Measurements from ENCODE around the gene F7.
"Not testable (repeated sequence)": the region's sequence is repeated elsewhere in the genome, so short reads cannot be mapped to it uniquely, and the experiment has no call there.

The F7 gene

GRCh38 chr13:113087923-113088690 lies 17.5 kb upstream of the F7 start:
- no peak for DNase-seq

- DNase-seq = no peak
Observed at GRCh38 chr13:113088691-113089020, 16.9 kb upstream of the F7 start.

DNA sequence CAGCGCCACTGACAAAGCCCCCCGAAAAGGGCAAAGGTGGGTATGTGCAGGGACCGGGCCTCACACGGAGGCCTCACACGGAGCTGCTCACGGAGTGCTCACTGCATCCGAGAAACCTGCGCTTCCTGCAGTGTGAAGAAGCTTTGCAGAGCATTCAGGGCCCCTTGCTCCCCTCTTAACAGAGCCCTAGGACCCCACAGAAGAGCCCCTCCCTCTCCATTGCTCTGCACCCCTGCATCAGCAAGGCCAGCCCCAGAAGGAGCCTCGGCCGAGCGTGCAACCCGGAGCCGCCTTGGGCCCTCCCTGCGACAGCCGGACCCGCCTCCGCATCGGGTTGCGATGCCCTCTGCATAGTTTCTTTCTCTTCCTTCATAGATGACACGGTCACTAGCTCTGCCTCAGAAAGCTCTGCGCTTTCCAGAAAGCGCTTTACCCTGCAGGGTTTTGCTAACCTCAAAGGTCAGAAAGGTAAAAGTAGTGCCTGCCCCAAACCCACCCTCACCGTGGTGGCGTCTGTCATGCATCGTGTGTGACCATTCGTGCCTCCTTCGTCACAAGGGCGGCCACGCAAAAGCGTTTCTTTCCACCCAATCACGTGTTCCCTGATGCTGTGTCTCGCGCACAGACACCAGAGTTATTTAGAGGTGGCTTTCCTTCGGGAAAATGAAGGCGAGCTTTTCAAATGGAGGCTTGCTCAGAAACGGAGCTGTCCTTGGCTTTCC lies 15.7 kb upstream of the F7 start:
- no peak for DNase-seq

DNA sequence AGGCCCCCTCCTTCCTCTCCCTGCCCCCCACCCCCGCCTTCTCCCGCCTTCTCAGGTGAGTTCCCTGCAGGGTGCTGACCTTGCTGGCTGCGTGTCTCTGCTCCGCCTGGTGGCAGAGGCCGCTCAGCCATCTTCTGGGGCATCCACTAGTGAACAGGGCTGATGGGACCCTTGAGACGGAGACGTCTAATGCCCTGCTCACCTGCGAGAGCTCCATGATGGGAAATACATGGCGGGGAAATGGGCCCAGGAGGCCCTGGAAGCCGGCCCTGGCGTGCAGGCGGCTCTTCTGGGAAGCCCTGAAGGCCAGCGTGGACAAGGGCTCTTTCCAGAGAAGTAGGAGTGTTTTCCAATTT lies 15.2 kb upstream of the F7 start:
- DNase-seq = no peak

DNA sequence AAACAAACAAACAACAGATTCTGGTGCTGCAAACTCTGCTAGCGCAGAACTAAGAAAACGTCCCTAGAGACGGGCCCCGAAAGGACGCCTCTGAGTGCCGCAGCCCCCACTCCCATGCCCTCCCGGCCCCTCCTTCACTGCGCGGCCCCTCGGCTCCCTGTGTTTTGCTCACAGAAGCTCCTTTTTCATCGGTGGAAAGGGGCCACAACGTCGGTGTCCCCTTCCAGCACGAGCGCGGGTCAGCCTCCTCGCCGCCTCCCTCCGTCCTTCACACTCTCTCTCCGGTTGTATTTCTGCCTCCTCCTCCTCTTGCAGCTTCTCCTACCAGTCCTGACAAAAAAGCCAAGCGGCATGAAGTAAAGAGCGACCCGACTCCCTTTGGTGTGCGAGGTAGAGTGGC lies 14.8 kb upstream of the F7 start:
- DNase-seq = no peak

DNA sequence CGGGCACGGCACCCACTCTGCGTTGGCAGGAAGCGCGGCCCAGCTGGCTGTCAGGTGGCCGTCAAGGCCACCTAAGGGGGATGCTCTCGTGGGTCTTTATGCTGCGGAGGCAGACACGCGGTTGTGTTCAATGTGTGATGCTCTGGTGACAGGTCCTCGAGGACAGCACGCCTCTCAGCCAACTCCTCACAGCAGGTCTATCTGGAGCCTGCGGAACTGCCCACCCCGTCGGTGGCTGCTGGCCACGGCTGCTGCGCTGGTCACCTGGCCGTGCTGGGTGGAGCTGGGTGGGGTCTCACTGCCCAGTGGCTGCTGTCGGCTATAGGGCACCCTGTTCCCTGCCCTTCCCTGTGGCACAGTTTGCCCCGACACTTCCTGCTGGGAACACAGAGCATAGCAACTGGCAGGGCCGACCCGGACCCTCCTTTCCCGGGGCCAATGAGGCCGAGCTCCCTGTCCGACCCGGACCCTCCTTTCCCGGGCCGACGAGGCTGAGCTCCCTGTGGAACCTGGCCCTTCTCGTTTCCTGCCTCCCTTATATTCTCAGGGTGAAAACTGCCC lies 14.3 kb upstream of the F7 start:
- DNase-seq = no peak

GRCh38 chr13:113091891-113092775 lies 13.5 kb upstream of the F7 start:
- no peak for DNase-seq

- DNase-seq = no peak
Observed at GRCh38 chr13:113092776-113093579, 12.6 kb upstream of the F7 start.

- no peak for DNase-seq
Observed at GRCh38 chr13:113093580-113094409, 11.8 kb upstream of the F7 start.

DNA sequence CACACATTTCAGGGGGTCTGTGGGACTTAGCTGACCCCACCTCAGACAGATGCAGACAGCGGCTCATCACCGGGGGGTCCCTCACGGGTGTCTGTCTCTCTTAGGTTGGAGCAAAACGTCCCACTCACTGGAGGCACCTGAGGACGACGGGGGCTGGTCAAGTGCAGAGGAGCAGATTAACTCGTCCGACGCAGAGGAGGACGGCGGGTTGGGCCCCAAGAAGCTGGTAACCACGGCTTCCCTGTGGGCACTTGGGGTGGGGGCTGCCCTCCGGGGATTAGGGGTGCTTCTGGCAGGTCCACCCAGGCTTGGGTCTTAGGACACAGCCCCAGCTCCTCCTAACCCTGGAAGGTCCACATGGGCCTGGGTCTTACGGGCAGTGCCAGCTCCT lies 11.2 kb upstream of the F7 start:
- no peak for DNase-seq

DNA sequence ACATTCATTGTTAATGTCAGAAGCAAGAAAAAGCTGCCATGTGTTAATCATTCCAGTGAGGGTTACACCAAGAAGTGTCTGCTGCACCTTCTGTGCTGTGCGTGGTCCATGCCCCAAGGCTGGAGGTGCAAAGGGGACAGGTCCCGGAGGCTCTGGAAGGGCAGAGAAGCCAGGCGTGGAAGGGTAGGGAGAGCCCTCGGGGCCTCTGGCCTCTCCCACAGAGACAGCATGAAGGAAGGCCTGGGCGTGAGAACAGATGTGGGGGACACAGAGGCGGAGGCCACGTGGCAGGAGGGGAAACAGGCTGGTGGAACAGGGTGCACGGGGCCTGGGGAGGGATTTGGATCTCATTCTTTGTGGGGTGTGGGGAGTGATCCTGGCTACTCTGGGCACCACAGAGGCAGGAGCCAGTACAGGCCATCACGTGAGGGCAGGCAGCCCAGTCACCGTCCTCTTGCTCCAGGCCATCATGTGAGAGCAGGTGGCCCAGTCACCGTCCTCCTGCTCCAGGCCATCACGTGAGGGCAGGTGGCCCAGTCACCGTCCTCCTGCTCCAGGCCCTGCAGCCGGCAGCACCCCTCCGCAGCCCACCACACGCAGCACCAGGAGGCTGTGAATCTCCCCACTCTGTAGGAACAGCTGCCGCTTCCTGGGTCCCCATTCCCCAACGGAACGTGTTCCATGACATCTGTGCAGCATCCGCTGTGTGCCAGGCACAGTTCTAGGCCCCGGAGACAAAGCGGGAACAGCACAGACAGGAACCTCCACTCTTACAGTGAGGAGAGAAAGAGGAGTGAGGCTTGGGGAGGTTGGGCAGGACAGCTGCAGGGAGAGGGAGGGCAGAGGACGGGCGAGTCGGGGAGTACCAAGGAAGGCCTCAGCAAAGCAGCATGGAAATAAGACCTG lies 10.2 kb upstream of the F7 start:
- DNase-seq = no peak

- DNase-seq = no peak
Observed at GRCh38 chr13:113096052-113096744, 9.4 kb upstream of the F7 start.

DNA sequence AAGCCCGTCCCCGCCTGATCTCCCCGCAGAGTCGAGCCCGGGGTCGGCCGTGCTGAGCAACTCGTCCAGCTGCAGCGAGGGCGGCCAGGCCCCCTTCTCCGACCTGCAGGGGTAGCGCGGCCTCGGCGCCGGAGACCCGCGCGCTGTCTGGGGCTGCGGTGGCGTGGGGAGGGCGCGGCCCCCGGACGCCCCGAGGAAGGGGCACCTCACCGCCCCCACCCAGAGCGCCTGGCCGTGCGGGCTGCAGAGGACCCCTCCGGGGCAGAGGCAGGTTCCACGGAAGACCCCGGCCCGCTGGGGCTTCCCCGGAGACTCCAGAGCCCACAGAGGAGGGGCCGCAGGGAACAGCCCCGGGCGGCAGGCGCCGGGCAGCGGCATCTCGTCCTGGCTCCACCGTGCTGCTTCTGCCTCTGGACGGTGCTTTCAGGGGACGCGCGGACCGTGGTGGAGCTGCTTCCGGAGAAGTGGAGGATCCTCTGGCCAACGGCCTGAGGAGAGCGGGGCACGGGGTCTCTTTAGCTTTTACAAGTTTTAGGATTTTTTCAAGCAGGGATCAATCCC lies 8.8 kb upstream of the F7 start:
- DNase-seq = no peak

DNA sequence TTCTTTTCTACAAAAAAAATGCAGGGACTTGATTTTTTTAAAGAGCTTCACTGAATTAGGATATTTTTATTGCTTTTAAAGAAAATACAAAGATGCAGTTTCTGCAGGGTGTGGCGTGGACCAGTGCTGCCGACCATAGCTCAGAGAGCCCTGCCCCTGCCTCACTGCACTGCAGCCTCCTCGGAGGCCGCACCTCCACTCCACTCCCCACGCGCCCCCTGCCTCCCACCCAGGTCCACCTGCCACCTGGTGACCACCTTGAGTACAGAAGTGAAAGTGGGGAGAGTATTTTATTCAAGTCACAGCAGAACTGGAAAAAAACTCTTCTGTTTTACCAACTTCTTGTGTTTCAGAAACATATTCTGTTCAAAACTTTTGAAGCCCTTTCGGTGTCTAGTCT lies 7.9 kb upstream of the F7 start:
- no peak for DNase-seq

DNA sequence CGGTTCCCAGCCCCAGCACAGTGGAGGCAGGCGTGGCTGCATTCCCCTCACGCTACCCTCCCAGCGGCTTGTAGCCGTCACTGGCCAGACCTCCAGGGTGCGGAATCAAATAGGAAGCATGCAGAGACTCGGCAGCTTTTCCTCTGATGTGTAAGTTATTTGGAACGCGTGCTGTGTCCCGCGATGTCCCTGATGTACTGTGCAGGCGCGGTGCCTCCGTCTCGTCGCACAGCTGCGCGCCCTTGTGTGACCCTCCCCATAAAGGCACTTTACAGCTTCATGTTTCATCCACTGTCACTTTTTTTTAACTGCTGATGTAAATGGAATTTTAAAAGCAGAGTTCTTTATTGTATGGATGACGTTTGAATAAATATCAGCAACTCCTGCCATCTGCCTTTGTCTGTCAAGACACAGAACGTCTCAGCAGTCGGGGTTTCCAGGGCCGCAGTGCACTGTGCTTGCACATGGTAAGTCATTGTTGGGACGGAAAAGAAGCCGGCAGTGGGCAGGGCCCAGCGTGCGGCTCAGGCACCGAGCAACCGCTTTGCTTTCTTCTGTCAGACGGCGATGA lies 7.3 kb upstream of the F7 start:
- DNase-seq = no peak

- no peak for DNase-seq
Observed at GRCh38 chr13:113099142-113099541, 6.4 kb upstream of the F7 start.

- not testable (repeated sequence) for DNase-seq
Observed at GRCh38 chr13:113102302-113102701, 3.3 kb upstream of the F7 start.

- DNase-seq = no peak
Observed at GRCh38 chr13:113102727-113103126, 2.9 kb upstream of the F7 start.

DNA sequence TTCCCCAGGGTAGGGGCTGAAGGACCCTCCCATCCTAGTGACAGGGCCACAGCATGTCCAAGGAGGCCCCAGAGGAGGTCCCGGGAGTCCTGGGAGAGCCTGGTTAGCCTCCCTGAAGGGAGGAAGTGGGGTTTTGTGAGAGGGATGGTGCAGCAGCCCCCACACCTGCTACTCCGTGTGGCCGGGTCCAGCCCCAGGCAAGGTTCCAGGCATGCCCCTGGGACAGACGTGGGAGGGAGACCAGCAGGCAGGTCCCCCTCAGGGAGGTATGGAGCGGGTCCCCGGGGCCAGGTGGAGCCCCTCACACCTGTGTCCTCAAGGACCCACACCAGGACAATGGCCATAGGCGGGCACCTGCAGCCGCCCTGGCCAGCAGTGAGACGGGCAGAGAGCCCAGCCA lies 1.9 kb upstream of the F7 start:
- DNase-seq = no peak

All from activated CD4-positive, alpha-beta T cell treated with anti-CD3 and anti-CD28 coated beads, Interleukin-2, amount 50 U/mL, for 1 hour (primary cell).